NCI-H1417 treated with DMSO at 0.1 percent for 48 hours (cell line): ENCODE measurements around the gene CTTNBP2NL.
"Not testable (repeated sequence)": the region's sequence is repeated elsewhere in the genome, so short reads cannot be mapped to it uniquely, and the experiment has no call there.

ENCODE experiments used
- DNase-seq: peaks from one replicate; lab custom pipeline; 2025; lab: John Stamatoyannopoulos, UW

Gene CTTNBP2NL

GRCh38 chr1:112423666-112424065 is 27.7 kb downstream of the CTTNBP2NL start:
- DNase-seq = not testable (repeated sequence)

- DNase-seq = no peak
These were observed 33.7 kb downstream of the CTTNBP2NL start for GRCh38 chr1:112429749-112430148.

DNA sequence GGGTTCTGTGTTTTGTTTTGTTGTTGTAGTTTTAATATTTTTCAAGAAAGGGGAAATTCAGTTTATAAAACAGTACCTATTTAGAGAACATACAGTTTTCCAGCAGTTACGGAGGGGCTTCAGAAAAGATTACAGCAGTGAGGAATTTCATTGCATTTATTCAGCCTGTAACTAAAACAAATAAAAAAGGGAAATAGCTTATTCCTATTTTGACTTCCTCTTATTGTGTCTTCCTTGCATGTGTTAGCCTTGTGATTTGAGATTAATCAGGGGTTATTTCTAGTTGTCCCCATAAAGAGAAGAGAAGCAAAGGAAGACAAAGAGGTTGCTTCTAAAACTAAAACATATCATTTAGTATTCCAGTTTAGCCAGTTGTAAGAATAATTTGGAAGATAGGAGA is 35.0 kb downstream of the CTTNBP2NL start:
- DNase-seq = no peak

DNA sequence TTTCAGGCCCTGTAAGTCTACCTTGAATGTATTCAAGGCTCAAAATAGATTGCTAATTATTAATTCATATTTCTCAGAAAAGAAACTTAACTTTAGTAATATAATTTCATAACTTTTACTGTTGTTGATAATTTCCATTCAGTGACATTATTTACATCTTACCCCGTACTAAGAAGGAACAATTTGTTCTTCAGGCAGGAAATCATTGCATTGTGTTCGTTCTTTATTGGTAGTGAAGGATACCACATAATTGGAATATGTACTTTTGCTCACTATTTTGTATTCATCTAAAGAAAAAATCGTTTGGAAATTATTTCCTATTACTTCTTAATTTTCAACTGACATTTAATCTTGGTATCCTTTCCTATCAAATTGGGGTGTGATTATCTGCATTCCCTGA is 39.4 kb downstream of the CTTNBP2NL start:
- DNase-seq = no peak

DNA sequence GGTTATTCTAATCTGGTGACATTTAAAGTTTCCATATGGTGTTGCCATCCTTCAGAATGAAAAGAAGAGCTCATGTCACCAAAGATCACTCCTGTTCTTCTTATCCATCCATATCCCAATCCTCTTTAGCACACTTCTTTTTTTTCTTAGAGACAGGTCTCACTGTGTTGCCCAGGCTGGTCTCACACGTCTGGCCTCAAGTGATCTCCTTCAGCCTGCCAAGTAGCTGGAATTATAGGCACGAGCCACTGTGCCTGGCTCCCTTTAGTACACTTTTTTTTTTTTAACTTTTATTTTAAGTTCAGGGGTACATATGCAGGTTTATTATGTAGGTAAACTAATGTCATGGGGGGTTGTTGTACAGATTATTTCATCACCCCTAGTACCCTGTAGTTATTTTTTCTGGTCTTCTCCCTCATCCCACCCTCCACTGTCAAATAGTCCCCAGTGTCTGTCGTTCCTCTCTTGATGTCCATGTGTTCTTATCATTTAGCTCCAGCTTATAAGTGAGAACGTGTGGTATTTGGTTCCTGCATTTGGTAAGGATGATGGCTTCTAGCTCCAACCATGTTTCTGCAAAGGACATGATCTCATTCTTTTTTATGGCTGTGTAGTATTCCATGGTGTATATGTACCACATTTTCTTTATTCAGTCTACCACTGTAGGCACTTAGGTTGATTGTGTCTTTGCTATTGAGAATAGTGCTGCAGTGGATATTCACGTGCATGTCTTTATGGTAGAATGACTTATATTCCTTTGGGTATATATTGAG is 40.6 kb downstream of the CTTNBP2NL start:
- no peak for DNase-seq

DNA sequence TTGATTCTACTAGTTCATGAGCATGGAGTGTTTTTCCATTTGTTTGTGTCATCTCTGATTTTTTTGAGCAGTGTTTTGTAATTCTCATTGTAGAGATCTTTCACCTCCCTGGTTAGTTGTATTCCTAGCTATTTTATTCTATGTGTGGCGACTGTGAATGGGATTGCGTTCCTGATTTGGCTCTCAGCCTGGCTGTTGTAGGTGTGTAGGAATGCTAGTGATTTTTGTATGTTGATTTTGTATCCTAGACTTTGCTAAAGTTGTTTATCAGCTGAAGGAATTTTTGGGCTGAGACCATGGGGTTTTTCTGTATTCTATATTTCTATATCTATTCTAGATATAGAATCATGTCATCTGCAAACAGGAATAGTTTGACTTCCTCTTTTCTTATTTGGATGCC is 42.1 kb downstream of the CTTNBP2NL start:
- DNase-seq = not testable (repeated sequence)

- no peak for DNase-seq
These were observed 43.6 kb downstream of the CTTNBP2NL start for GRCh38 chr1:112439592-112439991.

DNA sequence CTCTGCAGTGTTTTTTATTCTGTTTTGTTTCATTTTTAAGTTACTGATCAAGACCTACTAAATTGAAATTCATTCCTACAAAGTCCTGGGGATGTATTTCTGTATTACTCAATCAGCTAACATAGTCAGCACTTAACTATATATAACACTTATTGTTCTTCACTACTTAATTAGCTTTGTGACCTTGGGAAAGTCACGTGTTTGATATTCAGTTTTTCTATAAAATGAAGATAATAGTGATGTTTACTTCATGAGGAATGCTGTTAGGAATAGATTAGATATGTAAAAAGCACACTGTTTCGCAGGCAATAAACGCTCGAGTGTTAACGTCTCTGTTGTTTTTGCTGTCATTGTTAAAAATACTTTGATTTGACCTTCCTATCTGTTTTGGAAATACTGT is 44.6 kb downstream of the CTTNBP2NL start:
- DNase-seq = no peak

GRCh38 chr1:112444269-112444668 is 48.3 kb downstream of the CTTNBP2NL start:
- no peak for DNase-seq

GRCh38 chr1:112445596-112445995 is 49.6 kb downstream of the CTTNBP2NL start:
- no peak for DNase-seq

DNA sequence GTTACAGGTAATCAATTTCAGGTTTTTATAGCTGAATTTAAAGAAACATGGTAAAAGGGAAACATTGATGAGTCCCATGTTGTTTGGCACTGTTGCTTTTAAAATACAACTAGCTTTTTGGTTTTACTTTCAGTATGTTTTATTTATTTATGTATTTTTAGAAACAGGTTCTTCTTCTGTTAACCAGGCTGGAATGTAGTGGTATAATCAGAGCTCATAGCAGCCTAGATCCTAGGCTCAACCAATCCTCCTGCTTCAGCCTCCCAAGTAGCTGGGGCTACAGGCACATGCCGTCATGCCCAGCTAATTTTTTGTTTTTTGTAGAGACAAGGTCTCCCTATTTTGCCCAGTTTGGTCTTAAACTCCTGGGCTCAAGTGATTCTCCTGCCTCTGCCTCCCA is 50.4 kb downstream of the CTTNBP2NL start:
- no peak for DNase-seq

DNA sequence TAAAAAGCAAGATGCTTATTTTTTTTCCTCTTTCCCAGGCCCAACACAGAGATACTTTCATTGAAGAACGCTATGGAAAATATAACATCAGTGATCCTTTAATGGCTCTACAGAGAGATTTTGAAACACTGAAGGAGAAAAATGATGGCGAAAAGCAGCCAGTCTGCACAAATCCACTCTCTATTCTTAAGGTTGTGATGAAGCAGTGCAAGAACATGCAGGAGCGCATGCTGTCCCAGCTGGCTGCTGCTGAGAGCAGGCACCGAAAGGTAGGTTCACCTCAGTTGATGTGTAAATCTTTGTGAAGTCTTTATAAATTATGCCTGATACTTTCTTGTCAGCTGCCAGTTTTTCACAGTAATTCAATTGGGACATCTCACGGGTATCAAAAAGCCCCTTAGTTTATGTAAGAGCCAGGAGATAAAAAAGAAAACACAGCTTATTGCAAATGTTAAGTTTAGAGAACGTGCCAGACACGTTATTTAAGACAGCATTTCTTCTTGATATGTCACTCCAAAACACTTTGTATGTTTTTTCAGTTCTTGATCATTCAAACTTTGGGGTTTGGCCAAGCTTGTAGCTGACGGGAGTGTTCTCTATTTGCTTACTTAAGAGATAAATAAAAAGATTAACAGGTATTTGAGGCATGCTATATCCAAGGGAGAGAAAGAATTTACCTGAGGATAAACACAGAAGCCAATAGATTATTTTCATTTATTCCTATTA is 53.1 kb downstream of the CTTNBP2NL start:
- DNase-seq = no peak

GRCh38 chr1:112449630-112449983 is 53.6 kb downstream of the CTTNBP2NL start:
- no peak for DNase-seq

GRCh38 chr1:112450773-112451172 is 54.8 kb downstream of the CTTNBP2NL start:
- no peak for DNase-seq

DNA sequence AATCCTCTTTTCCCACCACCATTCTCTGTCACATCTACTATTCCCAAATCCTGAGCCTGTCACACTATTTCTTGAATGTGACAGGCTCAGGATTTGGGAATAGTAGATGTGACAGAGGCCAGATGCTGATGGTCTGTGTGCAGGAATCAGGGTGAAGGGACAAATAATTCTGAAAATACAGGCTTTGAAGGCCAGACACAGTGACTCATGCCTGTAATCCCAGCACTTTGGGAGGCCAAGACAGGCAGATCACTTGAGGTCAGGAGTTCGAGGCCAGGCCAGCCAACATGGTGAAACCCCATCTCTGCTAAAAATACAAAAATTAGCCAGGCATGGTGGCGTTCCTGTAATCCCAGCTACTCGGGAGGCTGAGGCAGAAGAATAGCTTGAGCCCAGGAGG is 55.3 kb downstream of the CTTNBP2NL start:
- DNase-seq = not testable (repeated sequence)

GRCh38 chr1:112453876-112454275 is 57.9 kb downstream of the CTTNBP2NL start:
- DNase-seq = no peak

DNA sequence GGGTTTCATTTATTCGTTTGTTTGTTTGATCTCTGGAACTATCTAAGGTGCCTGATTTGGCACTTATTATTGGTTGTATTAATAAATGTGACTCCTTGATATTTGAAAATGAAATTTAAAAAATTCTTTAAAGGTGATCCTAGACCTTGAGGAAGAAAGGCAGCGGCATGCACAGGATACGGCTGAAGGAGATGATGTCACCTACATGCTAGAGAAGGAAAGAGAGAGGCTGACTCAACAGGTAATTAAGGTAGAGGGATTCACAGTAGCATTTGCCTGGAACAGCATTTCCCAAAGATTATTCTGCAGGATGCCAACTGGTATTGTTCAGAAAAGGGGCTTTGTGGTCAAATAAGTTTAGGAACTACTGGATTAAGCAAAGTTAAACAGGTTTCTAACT is 58.3 kb downstream of the CTTNBP2NL start:
- DNase-seq = no peak

GRCh38 chr1:112457241-112457640 is 61.2 kb downstream of the CTTNBP2NL start:
- DNase-seq = no peak

GRCh38 chr1:112457955-112458354 is 61.9 kb downstream of the CTTNBP2NL start:
- DNase-seq = no peak

- DNase-seq = no peak
These were observed 62.7 kb downstream of the CTTNBP2NL start for GRCh38 chr1:112458756-112459155.

GRCh38 chr1:112460615-112461014 is 64.6 kb downstream of the CTTNBP2NL start:
- no peak for DNase-seq

GRCh38 chr1:112461200-112461871 is 65.3 kb downstream of the CTTNBP2NL start:
- DNase-seq = no peak

DNA sequence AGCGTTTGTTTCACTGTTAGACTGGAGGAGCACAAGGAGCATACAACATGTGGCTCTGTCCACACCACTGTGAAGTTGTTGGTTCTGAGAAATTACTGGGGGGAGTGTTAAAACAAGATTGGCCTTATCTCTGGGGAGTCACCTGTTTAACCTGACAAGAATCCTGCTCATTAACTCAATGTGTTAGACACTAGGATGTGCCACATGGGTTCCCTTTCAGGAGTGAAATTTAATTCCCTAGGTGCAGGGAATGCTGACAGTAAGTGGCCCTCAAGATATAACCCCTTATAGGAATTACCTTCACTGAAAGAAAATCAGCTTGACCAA is 66.9 kb downstream of the CTTNBP2NL start:
- no peak for DNase-seq
